ENCODE measurements around the gene LPP. TPM values are rescaled to one million over a fixed set of nuclear protein-coding genes. Genes with fewer than 3 reads are reported as not detected.
"Not testable (repeated sequence)": the region's sequence is repeated elsewhere in the genome, so short reads cannot be mapped to it uniquely, and the experiment has no call there.

The LPP gene
- polyA plus RNA-seq, 1 experiment, result 76.3 TPM

DNA sequence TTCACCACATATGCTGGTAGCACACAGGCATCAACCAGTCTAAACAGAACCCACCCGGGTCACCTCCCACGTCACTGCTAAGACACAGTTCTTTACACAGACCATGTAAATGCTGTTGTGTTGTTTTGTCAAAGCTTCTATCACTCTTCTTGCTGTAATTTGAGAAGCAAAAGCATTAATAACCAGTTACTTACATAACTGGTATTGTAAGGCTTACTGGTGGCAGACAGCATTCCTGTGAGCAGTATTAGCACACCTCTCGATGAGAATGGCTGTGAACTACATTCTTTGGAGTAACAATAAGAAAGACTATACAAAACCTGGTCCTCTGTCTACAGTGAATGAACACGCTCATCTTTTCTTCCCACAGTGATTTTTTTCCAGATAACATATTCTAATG is 479.2 kb downstream of the LPP start:
- ChIA-PET POLR2A (no interaction called here), CTCF (no interaction called here)
- no peaks in the 10 kb centered on the region for H3K27me3 ChIP-seq (ENCODE audit: control insufficient read depth, insufficient read depth, low read length)
- no peak overlapping the region for H3K4me3 ChIP-seq (ENCODE audit: low read depth, low read length)
- H3K27ac ChIP-seq (ENCODE audit: low read depth, low read length), result no peak overlapping the region
- H3K9me3 ChIP-seq (ENCODE audit: control insufficient read depth, insufficient read depth, low read length), result peaks cover 3% of the 10 kb centered on the region; the same call in 1 of the 2 replicates
- no peak for DNase-seq (ENCODE audit: low read depth, low spot score)
- TF ChIP-seq, protein P1, sequence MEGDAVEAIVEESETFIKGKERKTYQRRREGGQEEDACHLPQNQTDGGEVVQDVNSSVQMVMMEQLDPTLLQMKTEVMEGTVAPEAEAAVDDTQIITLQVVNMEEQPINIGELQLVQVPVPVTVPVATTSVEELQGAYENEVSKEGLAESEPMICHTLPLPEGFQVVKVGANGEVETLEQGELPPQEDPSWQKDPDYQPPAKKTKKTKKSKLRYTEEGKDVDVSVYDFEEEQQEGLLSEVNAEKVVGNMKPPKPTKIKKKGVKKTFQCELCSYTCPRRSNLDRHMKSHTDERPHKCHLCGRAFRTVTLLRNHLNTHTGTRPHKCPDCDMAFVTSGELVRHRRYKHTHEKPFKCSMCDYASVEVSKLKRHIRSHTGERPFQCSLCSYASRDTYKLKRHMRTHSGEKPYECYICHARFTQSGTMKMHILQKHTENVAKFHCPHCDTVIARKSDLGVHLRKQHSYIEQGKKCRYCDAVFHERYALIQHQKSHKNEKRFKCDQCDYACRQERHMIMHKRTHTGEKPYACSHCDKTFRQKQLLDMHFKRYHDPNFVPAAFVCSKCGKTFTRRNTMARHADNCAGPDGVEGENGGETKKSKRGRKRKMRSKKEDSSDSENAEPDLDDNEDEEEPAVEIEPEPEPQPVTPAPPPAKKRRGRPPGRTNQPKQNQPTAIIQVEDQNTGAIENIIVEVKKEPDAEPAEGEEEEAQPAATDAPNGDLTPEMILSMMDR (IDR thresholded peaks at IDR 0.05; ENCODE audit: low read depth, low read length), result no peak

DNA sequence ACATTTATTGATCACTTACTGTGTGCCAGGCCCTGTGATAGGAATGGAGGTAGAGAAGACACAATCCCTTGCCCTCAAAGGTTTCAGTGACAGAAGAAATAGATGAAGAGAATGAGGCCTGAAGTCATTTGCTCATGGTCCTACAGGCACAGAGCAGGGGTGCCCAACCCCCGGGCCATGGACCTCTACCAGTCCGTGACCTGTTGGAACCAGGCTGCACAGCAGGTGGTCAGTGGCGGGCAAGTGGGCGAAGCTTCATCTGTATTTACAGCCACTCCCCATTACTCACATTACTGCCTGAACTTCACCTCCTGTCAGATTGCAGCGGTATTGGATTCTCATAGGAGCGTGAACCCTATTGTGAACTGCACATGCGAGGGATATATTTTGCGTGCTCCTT is 480.3 kb downstream of the LPP start:
- no peak for DNase-seq (ENCODE audit: low read depth, low spot score)
- CTCF ChIA-PET, result interaction anchor here (0.8 to 1.9 kb wide), 3 partner anchors 10 to 894 kb away, joined by 3 to 7 read pairs (median 5); no protein-coding TSS in a partner anchor
- Histone ChIP-seq H3K9me3 (ENCODE audit: control insufficient read depth, insufficient read depth, low read length) (peaks cover 3% of the 10 kb centered on the region; the same call in 1 of the 2 replicates), H3K27me3 (ENCODE audit: control insufficient read depth, insufficient read depth, low read length) (no peaks in the 10 kb centered on the region), H3K27ac (ENCODE audit: low read depth, low read length) (no peak overlapping the region), H3K4me3 (ENCODE audit: low read depth, low read length) (no peak overlapping the region)
- POLR2A ChIA-PET, result no interaction called here
- TF ChIP-seq, protein P1 (IDR thresholded peaks at IDR 0.05; ENCODE audit: low read depth, low read length), result no peak

DNA sequence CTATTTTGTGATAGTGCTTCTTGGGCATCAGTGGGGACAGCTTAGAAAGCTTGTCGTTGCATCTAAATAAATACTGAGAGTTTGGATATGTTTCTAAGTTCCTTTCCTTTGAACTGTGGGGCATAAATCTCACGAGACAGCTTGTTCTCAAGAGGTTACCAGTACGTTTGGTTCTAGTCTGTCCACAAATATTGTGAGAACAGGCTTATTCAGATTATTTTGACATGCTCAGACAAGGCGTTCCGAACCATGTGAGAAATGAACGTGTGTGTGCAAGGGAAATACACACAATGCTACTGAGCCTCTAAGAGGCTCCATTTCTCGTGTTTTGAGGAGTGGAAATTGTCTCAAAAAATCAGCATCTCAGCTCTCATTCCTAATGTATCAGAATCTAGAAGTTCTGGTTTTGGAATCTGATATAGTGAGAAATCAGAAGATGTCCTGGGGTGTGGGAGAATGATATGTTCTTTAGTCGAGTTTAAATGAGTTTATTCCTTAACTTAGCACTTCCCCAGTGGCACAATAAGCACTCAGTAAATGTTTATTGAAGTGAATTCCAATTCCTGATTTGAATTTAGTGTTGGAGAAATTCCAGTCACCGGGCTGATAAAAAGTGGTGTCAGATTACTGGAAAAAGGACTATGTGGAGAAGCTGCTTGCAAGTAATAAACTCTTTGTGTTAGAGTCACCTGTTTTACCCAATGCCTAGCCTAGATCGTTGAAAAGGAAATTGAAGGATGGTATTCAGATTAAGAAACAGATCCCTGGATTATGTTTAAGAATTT is 481.5 kb downstream of the LPP start:
- CTCF ChIA-PET, result interaction anchor here (0.7 to 1.9 kb wide), 2 partner anchors 14 to 319 kb away, joined by 3 to 7 read pairs; no protein-coding TSS in a partner anchor
- TF ChIP-seq, protein P1 (IDR thresholded peaks at IDR 0.05; ENCODE audit: low read depth, low read length), result no peak
- no peak overlapping the region for H3K27ac ChIP-seq (ENCODE audit: low read depth, low read length)

DNA sequence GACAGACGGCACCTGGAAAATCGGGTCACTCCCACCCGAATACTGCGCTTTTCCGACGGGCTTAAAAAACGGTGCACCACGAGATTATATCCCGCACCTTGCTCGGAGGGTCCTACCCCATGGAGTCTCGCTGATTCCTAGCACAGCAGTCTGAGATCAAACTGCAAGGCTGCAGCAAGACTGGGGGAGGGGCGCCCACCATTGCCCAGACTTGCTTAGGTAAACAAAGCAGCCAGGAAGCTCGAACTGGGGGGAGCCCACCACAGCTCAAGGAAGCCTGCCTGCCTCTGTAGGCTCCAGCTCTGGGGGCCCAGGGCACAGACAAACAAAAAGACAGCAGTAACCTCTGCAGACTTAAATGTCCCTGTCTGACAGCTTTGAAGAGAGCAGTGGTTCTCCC is 482.3 kb downstream of the LPP start:
- H3K27me3 ChIP-seq (ENCODE audit: control insufficient read depth, insufficient read depth, low read length); CTCF ChIA-PET; DNase-seq (ENCODE audit: low read depth, low spot score); H3K27ac ChIP-seq (ENCODE audit: low read depth, low read length); H3K9me3 ChIP-seq (ENCODE audit: control insufficient read depth, insufficient read depth, low read length); H3K4me3 ChIP-seq (ENCODE audit: low read depth, low read length); POLR2A ChIA-PET: not testable (repeated sequence)

More for the DNA sequence above, 481.5 kb downstream of the LPP start:
- DNase-seq (ENCODE audit: low read depth, low spot score), result no peak
- POLR2A ChIA-PET, result no interaction called here
- Histone ChIP-seq H3K4me3 (ENCODE audit: low read depth, low read length) (no peak overlapping the region), H3K27me3 (ENCODE audit: control insufficient read depth, insufficient read depth, low read length) (no peaks in the 10 kb centered on the region), H3K9me3 (ENCODE audit: control insufficient read depth, insufficient read depth, low read length) (peaks cover 3% of the 10 kb centered on the region; the same call in 1 of the 2 replicates)

DNA sequence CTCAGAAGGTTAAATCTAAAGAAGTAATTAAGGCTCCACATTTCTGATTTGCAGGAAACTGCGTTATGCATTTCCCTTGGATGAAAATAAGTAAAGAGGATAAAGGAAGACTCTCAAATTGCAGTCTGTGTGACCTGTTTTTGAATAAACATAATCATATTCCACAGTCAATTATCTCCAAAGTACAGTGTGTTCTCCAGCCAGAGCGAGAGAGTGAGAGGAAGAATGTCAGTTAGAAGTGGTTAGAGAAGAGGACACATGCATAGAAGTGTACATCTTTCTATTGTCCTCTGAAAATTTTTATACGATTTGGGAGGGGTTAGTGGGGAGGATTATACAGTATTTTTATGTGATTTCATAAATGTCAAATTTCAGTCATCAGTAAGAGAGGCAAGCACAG is 487.1 kb downstream of the LPP start:
- Histone ChIP-seq H3K4me3 (ENCODE audit: low read depth, low read length) (no peak overlapping the region), H3K27ac (ENCODE audit: low read depth, low read length) (no peak overlapping the region), H3K9me3 (ENCODE audit: control insufficient read depth, insufficient read depth, low read length) (no peaks in the 10 kb centered on the region), H3K27me3 (ENCODE audit: control insufficient read depth, insufficient read depth, low read length) (no peaks in the 10 kb centered on the region)
- DNase-seq (ENCODE audit: low read depth, low spot score), result no peak
- CTCF ChIA-PET, result no interaction called here
- POLR2A ChIA-PET, result no interaction called here
- TF ChIP-seq, protein P1 (IDR thresholded peaks at IDR 0.05; ENCODE audit: low read depth, low read length), result no peak
